K562 (cell line): Measurements from ENCODE around the gene ADAMTS2. TPM values are rescaled to one million over a fixed set of nuclear protein-coding genes. Genes with fewer than 3 reads are reported as not detected.

ENCODE experiments used
- ATAC-seq: fragments of 200-7000 bp; cut with Tn5 transposase; 3 replicates; pipeline ENCODE4 v1.9.1; 2020; ENCODE audit warnings: moderate library complexity
- BruUV-seq: library from RNA; stranded (reverse); fragments of 400-500 nt; replicated peaks from 2 replicates; lab custom pipeline; 2021; lab: Mats Ljungman, UMichigan
- CTCF ChIA-PET: fragments of 300-600 bp; formaldehyde crosslinking; extraction: SDS; loops from one replicate; lab custom pipeline; 2021; ENCODE audit warnings: low intra/inter-chr PET ratio; lab: Yijun Ruan, JAX
- POLR2A ChIA-PET: fragments of 300-600, 350-650 bp; sonication (Branson Sonifier 250); formaldehyde crosslinking; extraction: SDS; loops from one replicate; lab custom pipeline; 2021; ENCODE audit warnings: antibody characterized with exemption, inconsistent platforms; lab: Yijun Ruan, JAX
- DNase-seq, 4 experiments: peaks; one replicate each; pipeline versions ENCODE4 v3.0.0 to v3.0.0-alpha.2; 2011 to 2018; ENCODE audit warnings: low spot score in 3 of 4, mixed read lengths in 3 of 4; ENCODE audit errors: extremely low read depth in 1 of 4
- FAIRE-seq: peaks from 2 replicates; lab custom pipeline; 2011; peaks lifted over from hg19 to GRCh38; lab: Jason Lieb, UNC
- H2AFZ ChIP-seq: 2 replicates; pipeline ENCODE4 v1.6.0; 2011; ENCODE audit warnings: low read depth, low read length, control low read depth, inconsistent platforms
- H3K27ac ChIP-seq: fragments of 200-600 bp; 3 replicates; pipeline ENCODE4 v1.8.0; 2011; ENCODE audit warnings: low read depth, mild to moderate bottlenecking, control low read depth, inconsistent platforms, low read length, moderate library complexity, mixed read lengths; ENCODE audit errors: extremely low read depth
- H3K27me3 ChIP-seq, 2 experiments: fragments of 300-600 bp in 1 of 2; 2 replicates in 1 of 2; 3 replicates in 1 of 2; pipeline versions ENCODE4 v1.6.0 to v1.8.0; 2011; ENCODE audit warnings: inconsistent platforms in 2 of 2, low read length in 2 of 2, mild to moderate bottlenecking in 1 of 2, mixed read lengths in 1 of 2, moderate library complexity in 1 of 2; ENCODE audit not compliant: control insufficient read depth in 2 of 2, insufficient read depth in 2 of 2
- H3K36me3 ChIP-seq: fragments of 300-600 bp; 3 replicates; pipeline ENCODE4 v1.8.0; 2011; ENCODE audit warnings: mild to moderate bottlenecking, low read length, inconsistent platforms; ENCODE audit not compliant: control insufficient read depth, insufficient read depth
- H3K4me1 ChIP-seq, 2 experiments: fragments of 200-600 bp in 1 of 2; replicated peaks in 1 of 2; 2 replicates in 1 of 2; 3 replicates in 1 of 2; pipeline versions ENCODE4 v1.5.1 to v1.8.0; 2011; ENCODE audit warnings: inconsistent platforms in 2 of 2, low read length in 2 of 2, mild to moderate bottlenecking in 1 of 2, mixed read lengths in 1 of 2, moderate library complexity in 1 of 2; ENCODE audit not compliant: control insufficient read depth in 2 of 2, insufficient read depth in 2 of 2
- H3K4me2 ChIP-seq: 2 replicates; pipeline ENCODE4 v1.6.1; 2011; ENCODE audit warnings: low read length, control low read depth, inconsistent platforms, mixed read lengths; ENCODE audit not compliant: insufficient read depth
- H3K4me3 ChIP-seq: fragments of 200-600 bp; sonication (generic), shearing (Covaris generic); 2 replicates; pipeline ENCODE4 v1.5.1; 2016; ENCODE audit warnings: control low read depth, inconsistent platforms
- H3K79me2 ChIP-seq: fragments of 200-600 bp; 3 replicates; pipeline ENCODE4 v1.8.0; 2011; ENCODE audit warnings: low read length, inconsistent platforms; ENCODE audit not compliant: control insufficient read depth, insufficient read depth
- H3K9ac ChIP-seq, 2 experiments: 2 replicates each; pipeline versions ENCODE4 v1.6.0 to v1.6.1; 2011; ENCODE audit warnings: low read depth in 2 of 2, low read length in 2 of 2, control low read depth in 1 of 2, inconsistent platforms in 1 of 2, mild to moderate bottlenecking in 1 of 2, mixed read lengths in 1 of 2; ENCODE audit not compliant: insufficient read depth in 1 of 2
- H3K9me1 ChIP-seq: one replicate; pipeline ENCODE4 v1.6.0; 2011; ENCODE audit warnings: inconsistent platforms, mild to moderate bottlenecking, low read length, moderate library complexity; ENCODE audit not compliant: control insufficient read depth, insufficient read depth
- H3K9me3 ChIP-seq: replicated peaks from 2 replicates; pipeline ENCODE4 v1.5.1; 2011; ENCODE audit warnings: low read depth, low read length, inconsistent platforms; ENCODE audit not compliant: control insufficient read depth, insufficient read depth
- H4K20me1 ChIP-seq: replicated peaks from 2 replicates; pipeline ENCODE4 v1.6.1; 2011; ENCODE audit warnings: low read length, inconsistent platforms, mixed read lengths; ENCODE audit not compliant: control insufficient read depth, insufficient read depth
- EHMT2 ChIP-seq: fragments of 450-650 bp; IDR thresholded peaks from 2 replicates; pipeline ENCODE4 v1.6.1; 2018; ENCODE audit warnings: antibody characterized with exemption
- FOXJ3 ChIP-seq: sonication (generic); formaldehyde crosslinking; IDR thresholded peaks from 2 replicates; pipeline ENCODE4 v1.4.0; 2020; ENCODE audit warnings: mild to moderate bottlenecking, missing genetic modification reagents
- FOXO4 ChIP-seq: fragments of 450-650 bp; formaldehyde crosslinking; IDR thresholded peaks from 2 replicates; pipeline ENCODE4 v1.4.0; 2020; ENCODE audit warnings: mild to moderate bottlenecking, moderate library complexity
- RBM25 ChIP-seq: fragments of 200-400 bp; formaldehyde crosslinking; IDR thresholded peaks from 2 replicates; pipeline ENCODE4 v1.6.1; 2018; ENCODE audit warnings: low read length, low read depth, moderate library complexity; ENCODE audit not compliant: severe bottlenecking
- TAF1 ChIP-seq: IDR thresholded peaks from 2 replicates; pipeline ENCODE4 v1.6.1; 2011; ENCODE audit warnings: mild to moderate bottlenecking, low read length, moderate library complexity; ENCODE audit not compliant: insufficient read depth, control insufficient read depth, severe bottlenecking; ENCODE audit errors: extremely low read depth
- TRIM28 ChIP-seq: fragments of 450-650 bp; IDR thresholded peaks from 2 replicates; pipeline ENCODE4 v1.6.1; 2017
- ZFP36 ChIP-seq: fragments of 150-350 bp; IDR thresholded peaks from 2 replicates; pipeline ENCODE4 v1.6.1; 2018; ENCODE audit warnings: low read length, low read depth; ENCODE audit not compliant: partially characterized antibody
- ZNF639 ChIP-seq, 2 experiments: fragments of 200-800 bp in 1 of 2; sonication (Bioruptor generic) in 1 of 2; sonication (generic) in 1 of 2; formaldehyde crosslinking in 1 of 2; IDR thresholded peaks in 1 of 2; conservative IDR thresholded peaks in 1 of 2; 2 replicates each; pipeline versions ENCODE4 v1.5.0 to v1.6.1; 2016 to 2020; ENCODE audit warnings: missing compliant biosample characterization in 1 of 2, missing genetic modification characterization in 1 of 2, missing genetic modification reagents in 1 of 2
- ZNF655 ChIP-seq: fragments of 250-450 bp; sonication (Bioruptor Pico); IDR thresholded peaks from 2 replicates; pipeline ENCODE4 v1.5.0; 2021
- WGBS: fragments of 100-300 bp; shearing (Covaris generic); methylation state at CpG from one replicate; pipeline ENCODE4 v1.1.6; 2016; ENCODE audit warnings: low coverage, mixed read lengths; ENCODE audit not compliant: insufficient coverage; ENCODE audit errors: missing lambda C conversion rate; 5-methylcytosine and 5-hydroxymethylcytosine counted together
- in situ Hi-C: fragments of 300-500 bp; cut with MboI; formaldehyde crosslinking; loops from 4 replicates; pipeline ENCODE4 v1.15.0; 2018; ENCODE audit warnings: inconsistent platforms, mixed read lengths
- intact Hi-C: fragments of 100-400 bp; cut with micrococcal nuclease; formaldehyde crosslinking; loops from 2 replicates; pipeline ENCODE4 v1.14.2; 2022
- polyA plus RNA-seq, 8 experiments: library from polyadenylated mRNA; depleted of rRNA in 4 of 8; stranded (reverse) in 5 of 8; unstranded in 3 of 8; fragments of >200 nt; fragmentation: Nextera tagmentation in 2 of 8; fragmentation: Illumina TruSeq in 1 of 8; extraction: Ambion mirVana in 2 of 8; extraction: Trizol in 1 of 8; gene quantifications; 2 replicates each; pipeline versions ENCODE4 v1.2.1 to v1.2.3, GENCODE V29; 2011 to 2014; ENCODE audit warnings: inconsistent platforms in 1 of 8, missing spikeins in 1 of 8
- total RNA-seq, 7 experiments: library from RNA; depleted of rRNA in 6 of 7; stranded (reverse); fragments of >200 nt in 6 of 7; fragmentation: Illumina TruSeq in 2 of 7; extraction: Trizol in 2 of 7; gene quantifications; 2 replicates each; pipeline versions ENCODE4 v1.2.1 to v1.2.3, GENCODE V29; 2011 to 2021; ENCODE audit warnings: low replicate concordance in 1 of 7
- TF ChIP-seq, protein P1 (sequence below): fragments of 250-450 bp; sonication (Bioruptor Pico); IDR thresholded peaks from 2 replicates; pipeline ENCODE4 v1.6.1; 2021; ENCODE audit warnings: mild to moderate bottlenecking

Gene ADAMTS2
- total and polyA plus RNA-seq, 9 of the 15 experiments (the other 6 are each of a cell fraction or from before 2014, with no cell fraction given) = not detected

- Histone ChIP-seq H2AFZ (no peak overlapping the region), H4K20me1 (peaks cover 13% of the 10 kb centered on the region; the same call in 1 of the 2 replicates), H3K27ac (no peak overlapping the region), H3K9ac (no peak overlapping the region)
- intact Hi-C loops = no loop called here
- no TSS peak for BruUV-seq
- 6% methylated on average over 8 of the region's 8 CpGs for WGBS
- CTCF ChIA-PET = no interaction called here
- no peak for ATAC-seq
- TF ChIP-seq ZFP36 = peak; percentile 84
- peak; percentile 62 for TF ChIP-seq RBM25
- TF ChIP-seq ZNF655 (CRISPR knock-in tag) = no peak
- TF ChIP-seq, all 486 proteins: peak for 2
- in situ Hi-C loops = no loop called here
- FAIRE-seq = no peak
- Histone ChIP-seq H3K4me2 (no peak overlapping the region), H3K4me1 (peaks cover 0 to 19% of the 10 kb centered on the region in 2 experiments; a peak in 2 of 5 replicates), H3K9me3 (no peaks in the 10 kb centered on the region), H3K4me3 (no peak overlapping the region), H3K27me3 (peaks cover 20 to 87% of the 10 kb centered on the region in 2 experiments; a peak in 3 of 5 replicates), H3K79me2 (no peaks in the 10 kb centered on the region), H3K36me3 (no peaks in the 10 kb centered on the region), H3K9me1 (no peaks in the 10 kb centered on the region)
- no peak for DNase-seq
- POLR2A ChIA-PET = interaction anchor here (0.5 to 0.9 kb wide), 2 partner anchors 344 to 1151 kb away, joined by 3 read pairs; no protein-coding TSS in a partner anchor
Observed at GRCh38 chr5:179346875-179347274, 1.6 kb upstream of the ADAMTS2 start.

GRCh38 chr5:179346401-179346800 lies 1.1 kb upstream of the ADAMTS2 start:
- Histone ChIP-seq H3K36me3 (no peaks in the 10 kb centered on the region), H3K79me2 (no peaks in the 10 kb centered on the region), H3K27ac (no peak overlapping the region), H3K27me3 (peaks cover 20 to 87% of the 10 kb centered on the region in 2 experiments; a peak in 3 of 5 replicates), H4K20me1 (peaks cover 13% of the 10 kb centered on the region; the same call in 1 of the 2 replicates), H3K4me1 (peaks cover 0 to 19% of the 10 kb centered on the region in 2 experiments; a peak in 2 of 5 replicates), H2AFZ (no peak overlapping the region), H3K4me3 (no peak overlapping the region), H3K4me2 (no peak overlapping the region), H3K9me3 (no peaks in the 10 kb centered on the region), H3K9ac (no peak overlapping the region), H3K9me1 (no peaks in the 10 kb centered on the region)
- FAIRE-seq = no peak
- intact Hi-C loops (no loop called here), in situ Hi-C loops (no loop called here)
- WGBS = 27% methylated on average over 6 of the region's 7 CpGs
- POLR2A ChIA-PET = interaction anchor here (0.5 kb wide), 1 partner anchor 1152 kb away, joined by 3 read pairs; no protein-coding TSS in a partner anchor
- ATAC-seq = no peak
- no TSS peak for BruUV-seq
- CTCF ChIA-PET = no interaction called here
- no peak for DNase-seq
- TF ChIP-seq ZNF639 (CRISPR knock-in tag; conservative IDR thresholded peaks at IDR 0.05 in 1 of 2, IDR thresholded peaks at IDR 0.05 in 1 of 2) (no peak), TAF1 (no peak), FOXJ3 (CRISPR knock-in tag) (no peak), EHMT2 (no peak), TRIM28 (no peak), FOXO4 (CRISPR knock-in tag) (no peak)
- TF ChIP-seq, protein P1, sequence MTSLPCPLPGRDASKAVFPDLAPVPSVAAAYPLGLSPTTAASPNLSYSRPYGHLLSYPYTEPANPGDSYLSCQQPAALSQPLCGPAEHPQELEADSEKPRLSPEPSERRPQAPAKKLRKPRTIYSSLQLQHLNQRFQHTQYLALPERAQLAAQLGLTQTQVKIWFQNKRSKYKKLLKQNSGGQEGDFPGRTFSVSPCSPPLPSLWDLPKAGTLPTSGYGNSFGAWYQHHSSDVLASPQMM = no peak
